Activated effector memory CD4-positive, alpha-beta T cell treated with Interleukin-2 at 50 U/mL for 16 hours (primary cell): ENCODE data around the gene MRM2.
A peak's percentile ranks its signal among the peaks of the same experiment; 100 is the strongest.

ENCODE experiments used
- DNase-seq: peaks from one replicate; pipeline ENCODE4 v3.0.0-alpha.2; 2020

The MRM2 gene

DNA sequence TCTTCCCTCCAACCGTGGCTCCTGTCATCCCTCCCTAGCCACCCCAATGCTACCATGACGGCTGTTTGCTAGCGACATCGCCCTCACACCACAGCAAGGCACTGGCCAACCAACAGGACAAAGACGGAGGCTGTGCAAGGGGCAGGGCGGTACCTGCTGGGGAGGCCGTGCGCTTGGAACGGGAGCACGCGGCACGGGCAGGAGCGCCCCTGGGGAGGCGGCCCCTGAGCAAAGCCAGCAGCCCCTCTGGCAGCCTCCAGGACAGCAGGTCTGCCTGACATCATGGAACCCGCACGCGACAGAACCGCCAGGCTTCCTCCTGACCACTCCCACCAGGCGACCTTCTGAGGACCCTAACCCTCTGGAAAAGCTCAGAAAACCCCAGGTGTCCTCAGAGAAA lies 22.0 kb downstream of the MRM2 start:
- no peak for DNase-seq

DNA sequence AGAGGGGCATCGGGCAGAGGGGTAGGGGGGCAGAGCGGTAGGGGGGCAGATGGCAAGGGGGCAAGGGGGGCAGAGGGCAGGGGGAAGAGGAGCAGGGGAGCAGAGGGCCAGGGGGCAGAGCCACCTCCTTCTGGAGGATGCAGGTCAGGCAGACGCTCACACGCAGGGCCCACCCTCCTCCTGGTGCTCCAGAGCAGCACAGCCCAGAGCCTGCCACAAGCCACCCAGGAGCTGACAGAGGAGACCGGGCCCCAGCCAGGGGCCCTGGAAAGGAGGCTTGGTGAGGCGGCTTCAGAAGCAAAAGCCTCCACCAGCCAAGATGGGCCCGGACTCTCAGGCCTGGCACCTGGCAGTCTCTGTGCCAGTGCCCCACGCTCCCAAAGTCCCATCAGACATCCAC lies 22.4 kb downstream of the MRM2 start:
- DNase-seq: no peak

DNA sequence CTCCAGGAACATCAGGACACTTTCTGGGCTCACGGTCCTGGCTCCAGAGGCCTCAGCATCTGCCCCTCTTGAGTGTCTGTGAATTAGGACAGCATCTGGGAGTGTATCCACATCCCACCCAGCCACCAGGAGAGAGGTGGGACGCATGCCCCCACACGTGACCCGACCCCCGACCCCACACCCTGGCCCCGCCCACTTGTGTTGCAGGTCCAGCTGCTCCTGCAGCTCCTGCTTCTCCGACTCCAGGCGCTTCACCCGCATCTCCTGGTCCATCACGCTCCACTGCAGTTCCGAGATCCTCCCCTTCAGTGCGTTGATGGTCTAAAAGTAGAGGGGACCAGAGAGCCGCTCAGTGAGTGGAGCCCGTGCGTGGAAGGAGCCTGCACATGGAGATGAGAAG lies 22.9 kb downstream of the MRM2 start:
- DNase-seq: no peak

DNA sequence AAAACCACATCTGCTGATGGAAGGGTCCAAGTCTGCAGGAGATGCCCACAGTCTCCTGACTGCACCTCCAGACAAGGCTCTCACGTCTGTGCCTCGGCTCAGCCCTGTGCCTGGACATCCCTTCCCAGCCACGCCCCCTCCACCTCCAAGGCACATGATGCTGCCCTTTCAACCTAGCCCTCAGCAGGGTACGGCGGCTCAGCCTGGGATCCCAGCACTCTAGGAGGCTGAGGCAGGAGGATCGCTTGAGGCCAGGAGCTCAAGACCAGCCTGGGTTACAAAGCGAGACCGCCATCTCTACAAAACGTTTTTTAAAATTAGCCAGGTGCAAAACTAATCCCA lies 23.6 kb downstream of the MRM2 start:
- no peak for DNase-seq

DNA sequence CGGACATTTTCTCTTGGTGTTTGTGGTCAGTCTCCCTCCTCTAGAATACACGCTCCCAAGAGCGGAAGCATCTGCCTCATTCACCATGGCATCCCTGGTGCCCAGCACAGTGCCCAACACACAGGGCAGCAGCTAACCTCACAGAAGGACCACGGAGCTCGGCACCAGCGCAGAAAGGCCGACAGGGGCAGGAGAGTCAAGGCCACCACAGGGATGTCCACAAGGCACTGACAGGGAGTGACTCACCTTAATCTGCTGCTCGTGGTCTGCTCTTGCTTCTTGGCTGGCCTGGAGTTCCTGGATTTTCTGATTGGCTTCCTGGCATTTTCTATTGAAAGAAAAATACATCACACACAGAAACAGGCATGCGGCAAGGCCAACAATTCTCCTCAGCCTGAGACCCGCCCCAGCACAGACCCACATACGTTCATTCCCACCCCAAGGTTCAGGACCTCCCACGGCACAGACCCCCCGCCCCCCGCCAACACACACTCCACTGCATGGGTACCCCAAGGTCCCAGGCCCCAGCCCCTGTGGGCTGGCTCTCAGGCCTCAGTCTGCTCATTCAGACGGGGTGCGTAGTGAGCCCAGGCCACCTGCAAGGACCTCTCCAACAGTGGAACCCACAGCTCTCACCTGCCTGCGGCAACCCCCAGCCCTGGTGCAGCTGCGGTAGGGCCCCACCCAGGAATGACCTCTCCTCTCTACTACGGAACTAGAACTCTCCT lies 24.1 kb downstream of the MRM2 start:
- DNase-seq: no peak

DNA sequence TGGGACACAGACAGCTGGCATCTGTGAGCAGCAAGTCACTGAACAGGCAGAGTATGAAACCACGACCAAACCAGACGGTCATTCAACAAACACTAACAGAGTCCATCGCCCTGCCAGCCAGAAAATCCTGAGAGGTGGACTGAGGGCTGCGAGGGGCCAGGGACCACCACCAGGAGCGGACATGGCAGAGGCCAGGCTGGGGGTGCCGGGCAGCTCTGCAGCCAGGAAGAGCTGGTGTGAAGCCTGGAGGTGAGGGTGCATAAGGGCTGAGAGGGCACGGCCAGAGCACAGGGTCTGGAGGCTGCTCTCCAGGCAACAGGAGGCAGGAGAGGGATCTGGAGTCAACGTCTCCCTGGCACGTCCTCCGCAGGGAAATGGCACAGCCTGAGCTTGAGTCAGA lies 24.8 kb downstream of the MRM2 start:
- no peak for DNase-seq

DNA sequence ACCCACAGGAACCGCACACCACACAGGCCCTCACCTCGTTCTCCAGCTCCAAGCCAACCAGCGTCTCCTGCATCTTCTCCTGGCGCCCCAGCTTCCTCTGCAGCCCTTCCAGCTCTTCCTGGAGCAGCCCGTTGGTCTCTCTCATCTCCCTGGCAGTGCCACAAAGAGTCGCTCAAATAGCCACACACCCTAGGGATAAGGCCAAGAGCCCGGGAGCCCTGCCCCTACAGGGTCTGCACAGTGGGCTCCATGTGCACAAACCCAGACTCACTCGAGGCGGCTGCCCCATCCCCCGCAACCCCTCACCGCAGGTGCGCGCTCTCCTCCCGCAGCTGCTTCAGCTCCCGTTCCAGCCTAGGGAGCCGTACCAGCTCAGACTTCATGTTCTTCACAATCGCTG lies 26.2 kb downstream of the MRM2 start:
- no peak for DNase-seq

DNA sequence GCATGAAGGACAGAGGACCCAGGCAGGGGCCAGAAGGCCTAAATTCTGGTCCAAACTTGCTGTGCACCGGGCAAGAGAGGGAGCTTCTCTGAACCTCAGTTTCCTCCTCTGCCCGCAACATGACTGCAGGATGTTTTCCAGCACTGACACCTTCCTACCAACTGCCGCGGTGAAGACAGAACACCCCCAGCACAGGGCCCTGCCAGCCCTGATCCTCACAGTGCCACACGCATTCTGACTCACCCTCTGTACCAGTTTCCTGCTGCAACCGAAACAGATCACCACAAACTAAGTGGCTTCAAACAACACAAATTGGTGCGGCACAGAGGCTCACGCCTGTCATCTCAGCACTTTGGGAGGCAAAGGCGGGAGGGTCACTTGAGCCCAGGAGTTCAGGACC lies 27.4 kb downstream of the MRM2 start:
- peak; percentile 21 for DNase-seq

DNA sequence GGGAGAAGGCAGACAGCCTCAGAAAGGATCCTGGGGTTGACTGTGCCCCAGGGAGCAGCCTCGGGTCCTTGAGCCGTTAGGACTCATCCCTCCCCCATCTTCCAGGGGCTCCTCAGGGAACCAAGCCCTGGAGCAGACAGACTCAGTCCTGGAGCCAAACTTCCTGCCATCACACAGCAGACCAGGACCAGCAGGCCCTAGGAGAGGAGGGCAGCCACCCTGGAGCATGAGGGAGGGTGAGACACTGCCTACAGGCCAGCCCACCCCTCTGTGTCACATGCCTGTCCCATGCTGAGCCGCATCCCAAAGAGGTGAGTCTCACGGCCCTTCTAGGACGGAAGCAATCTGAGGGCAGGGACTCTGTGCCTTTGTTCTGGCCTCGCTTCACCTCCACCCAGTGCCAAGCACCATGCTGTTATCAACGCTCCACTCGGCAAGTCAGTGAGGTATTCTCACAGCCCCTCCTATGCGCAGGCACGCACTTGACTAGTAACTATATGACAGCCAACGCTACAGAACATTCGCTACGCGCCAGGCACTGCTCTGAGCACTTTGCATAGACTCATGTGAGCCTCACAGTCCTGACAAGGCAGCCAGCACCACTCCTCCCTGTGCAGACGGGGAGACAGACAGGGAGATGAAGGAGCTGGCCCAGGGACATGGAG lies 28.3 kb downstream of the MRM2 start:
- no peak for DNase-seq

DNA sequence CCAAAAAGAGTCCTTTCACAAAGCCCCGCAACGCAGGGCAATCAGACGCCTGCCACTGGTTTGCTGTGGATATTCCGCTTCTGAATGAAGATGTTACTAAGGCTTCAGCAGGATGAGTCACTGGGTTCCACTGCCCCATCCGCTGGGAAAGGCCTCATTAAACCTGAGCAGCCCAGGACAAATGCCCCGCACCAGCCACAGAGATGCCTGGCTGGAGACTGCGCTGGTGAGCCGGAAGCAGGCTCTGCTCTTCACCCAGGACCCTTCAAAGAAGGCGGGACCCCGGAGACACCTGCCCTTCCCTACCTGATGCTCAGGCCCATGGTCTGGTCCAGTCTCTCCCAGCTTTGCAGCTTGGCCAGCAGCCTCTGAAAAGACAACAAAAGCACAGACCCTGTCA lies 29.1 kb downstream of the MRM2 start:
- no peak for DNase-seq

DNA sequence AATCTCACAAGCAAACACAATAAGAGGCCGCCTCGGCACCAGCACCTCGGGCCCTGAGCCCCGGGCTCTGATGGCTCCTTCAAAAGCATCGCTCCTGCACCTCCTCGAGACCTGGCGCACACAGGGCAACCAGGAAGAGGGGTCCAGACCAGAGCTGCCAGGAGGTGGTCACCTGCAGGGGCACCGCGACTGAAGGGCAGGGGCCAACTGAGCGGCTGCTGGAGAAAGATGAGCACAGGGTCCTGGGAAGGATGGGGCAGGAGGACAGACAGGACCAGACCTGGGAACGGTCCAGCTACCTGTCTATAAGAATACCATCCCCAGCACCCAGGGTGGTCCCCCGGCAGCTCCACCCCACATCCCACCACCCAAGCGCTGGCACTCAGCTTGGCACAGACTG lies 30.1 kb downstream of the MRM2 start:
- DNase-seq: no peak

DNA sequence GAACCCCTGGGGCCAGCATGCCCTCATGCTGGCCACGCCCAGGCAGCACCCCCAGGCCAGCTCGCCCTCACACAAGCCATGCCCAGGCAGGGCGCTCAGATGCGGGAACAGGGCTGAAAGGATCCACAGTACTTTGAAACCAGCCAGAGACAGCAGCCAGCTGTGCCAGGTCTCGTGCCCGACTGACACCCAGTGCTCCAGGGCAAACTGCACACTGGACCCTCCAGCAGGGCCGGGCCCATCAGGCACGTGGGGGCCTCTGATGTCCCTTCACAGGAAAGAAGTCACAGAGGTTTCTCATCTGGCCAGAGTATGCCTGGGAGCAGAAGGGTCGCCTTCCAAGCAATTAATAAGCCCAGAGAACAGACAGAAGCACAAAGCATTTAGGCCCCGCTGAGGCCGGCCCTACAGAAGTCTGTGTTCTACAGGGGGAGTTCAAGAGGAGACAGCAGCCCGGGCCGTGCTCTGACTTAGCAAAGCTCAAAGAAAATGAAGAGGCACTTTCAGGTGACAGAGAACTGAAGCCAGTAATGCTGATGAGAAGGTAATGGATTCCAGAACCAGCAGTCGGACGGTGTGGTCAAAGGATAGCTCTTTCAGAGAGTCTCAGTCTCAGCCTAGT lies 30.6 kb downstream of the MRM2 start:
- DNase-seq: no peak

DNA sequence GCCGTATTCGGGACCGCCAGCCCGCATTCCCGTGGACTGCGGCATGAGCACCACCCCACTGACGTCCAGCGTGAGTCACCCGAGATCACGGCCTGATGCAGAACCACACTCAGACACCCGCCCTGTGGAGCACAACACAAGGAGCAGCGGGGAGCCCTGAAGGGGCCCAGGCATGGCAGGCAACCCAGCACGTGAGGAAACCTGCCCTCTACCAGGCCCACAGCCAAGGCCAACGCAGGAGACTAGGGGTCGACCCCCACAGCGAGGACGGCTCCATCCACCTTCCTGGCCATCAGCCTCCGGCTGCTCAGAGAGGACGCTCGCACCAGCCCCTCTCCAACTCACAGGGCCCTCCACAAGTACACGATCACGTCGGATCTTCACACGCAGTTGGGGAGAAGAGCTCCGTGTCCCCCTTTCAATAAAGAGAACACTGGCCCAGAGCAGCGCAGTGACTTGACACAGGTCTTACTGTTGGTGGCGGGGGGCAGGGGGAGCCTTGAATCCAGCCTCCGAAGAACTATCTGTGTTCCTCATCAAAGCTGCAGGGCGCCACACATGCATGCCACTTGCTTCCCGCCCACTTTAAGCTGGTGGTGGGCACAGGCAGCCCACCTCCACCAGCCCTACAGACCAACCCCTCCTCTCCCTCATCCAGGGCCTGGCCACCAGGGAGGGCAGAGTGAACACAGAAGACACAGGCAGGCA lies 31.3 kb downstream of the MRM2 start:
- no peak for DNase-seq

DNA sequence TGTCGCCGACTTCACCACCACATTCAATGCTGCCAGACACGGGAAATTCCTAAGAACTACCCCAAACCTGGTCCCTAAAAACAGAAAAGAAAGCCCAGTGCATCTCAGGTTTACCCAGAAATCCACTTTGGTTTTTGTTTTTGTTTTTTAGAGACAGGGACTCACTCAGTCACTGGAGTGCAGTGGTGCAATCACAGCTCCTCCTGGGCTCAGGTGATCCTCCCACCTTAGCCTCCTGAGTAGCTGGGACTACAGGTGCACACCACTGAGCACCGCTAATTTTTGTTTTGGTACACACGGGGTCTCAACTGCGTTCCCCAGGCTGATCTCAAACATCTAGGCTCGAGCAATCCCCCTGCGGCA lies 32.1 kb downstream of the MRM2 start:
- DNase-seq: no peak

DNA sequence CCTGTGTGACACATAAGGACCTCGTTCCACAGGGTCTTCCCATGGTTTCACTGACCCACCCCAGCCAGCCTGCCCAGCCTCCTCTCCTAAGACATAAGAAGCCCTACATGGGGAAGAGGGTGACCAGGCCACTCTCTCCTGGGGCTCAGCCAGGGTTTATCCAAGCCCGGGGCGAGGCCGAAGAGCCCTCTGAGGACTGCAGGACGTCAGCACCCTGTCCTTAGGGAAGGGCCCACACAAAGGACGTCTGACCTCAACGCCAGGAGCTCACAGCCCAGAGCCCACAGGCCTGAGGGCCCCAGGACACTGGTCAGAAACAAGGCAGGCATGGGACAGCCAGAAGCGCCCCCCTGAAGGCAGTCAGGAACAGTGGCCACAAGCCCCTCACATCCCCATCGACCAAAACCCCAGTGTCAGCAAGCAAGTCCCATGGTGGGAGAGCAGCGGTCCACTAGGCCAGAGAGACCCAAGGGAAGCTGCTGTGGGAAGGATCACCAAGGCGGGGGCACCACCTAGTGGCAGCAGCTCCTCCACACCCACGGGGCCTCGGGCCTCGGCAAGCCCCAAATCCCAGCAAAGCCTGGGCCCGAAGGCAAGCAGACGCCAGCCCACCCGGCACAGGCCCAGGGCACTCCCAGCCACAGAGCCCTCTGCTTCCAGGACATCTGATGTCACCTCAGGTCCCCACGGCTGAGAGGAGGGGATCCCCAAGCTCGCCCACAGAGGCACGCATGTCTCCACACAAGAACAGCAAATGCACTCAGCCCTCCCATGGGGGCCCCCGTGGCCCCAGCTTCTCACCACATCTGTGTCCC lies 32.7 kb downstream of the MRM2 start:
- peak; percentile 8 for DNase-seq

DNA sequence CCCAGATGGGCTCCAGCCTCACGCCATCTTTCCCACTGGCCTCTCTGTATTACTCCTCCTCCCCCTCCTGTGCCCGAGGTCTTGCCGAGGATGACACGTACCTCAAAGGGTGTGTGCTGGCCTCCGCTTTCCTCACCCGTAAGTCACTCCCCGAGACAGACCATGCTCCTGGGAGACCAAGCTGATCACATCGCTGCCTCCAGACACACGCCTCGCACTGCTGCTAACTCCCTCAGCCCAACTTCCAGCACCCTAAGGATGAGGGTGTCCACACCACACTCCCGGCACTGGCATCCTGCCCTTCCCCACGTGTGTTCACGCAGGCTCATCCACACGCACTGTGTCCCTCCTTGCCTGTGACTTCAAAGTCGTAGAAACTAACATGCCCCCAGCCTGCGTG lies 33.3 kb downstream of the MRM2 start:
- no peak for DNase-seq

DNA sequence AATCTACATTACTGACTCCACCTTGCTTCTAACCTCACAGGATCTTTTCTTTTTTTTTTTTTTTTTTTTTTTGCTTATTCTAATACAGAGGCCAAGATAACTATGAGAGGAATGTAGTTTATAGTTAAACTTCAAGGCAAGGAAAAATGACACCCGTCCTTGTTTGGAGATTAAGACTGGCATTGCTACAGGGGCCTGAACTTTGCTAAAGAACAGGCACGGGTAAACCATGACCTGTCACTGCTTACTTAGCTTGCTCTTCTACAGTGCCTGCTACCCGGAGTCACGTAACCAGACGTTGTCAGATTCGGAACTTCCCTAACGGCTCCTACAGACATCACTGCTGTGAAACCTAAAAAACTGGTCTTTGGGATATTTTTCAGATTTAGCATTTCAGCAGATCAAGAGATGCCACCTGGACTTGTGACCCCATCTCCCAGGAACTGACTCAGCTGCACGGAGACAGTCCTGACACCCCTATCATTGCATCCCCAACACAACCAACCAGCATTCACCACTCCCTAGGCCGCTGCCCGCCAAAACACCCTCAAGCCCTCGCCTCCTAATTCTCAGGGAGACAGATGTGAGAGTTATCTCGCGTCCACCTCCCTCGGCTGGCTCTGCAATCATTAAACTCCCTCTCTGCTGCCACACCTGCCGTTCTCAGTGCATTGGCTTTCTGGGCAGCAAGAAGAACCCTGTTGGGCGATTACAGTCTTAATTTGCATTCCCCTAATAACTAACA lies 36.8 kb downstream of the MRM2 start:
- no peak for DNase-seq

DNA sequence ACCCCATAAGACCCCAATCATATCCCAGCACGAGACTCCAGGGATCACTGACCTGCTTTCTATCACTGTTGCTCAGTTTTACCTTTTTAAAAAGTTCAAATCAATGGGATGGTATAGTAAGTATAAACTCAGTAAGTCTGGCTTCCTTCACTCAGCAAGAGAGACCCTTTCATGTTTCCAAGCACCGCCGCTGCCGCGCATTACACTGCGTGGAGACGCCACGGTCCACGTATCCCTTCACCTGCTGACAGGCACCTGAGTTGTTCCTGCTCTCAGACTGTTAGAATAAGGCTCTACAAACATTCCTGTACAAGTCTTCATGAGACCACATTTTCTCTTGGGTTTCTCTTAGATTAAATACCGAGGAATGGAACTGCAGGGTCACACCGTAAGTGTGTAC lies 37.6 kb downstream of the MRM2 start:
- no peak for DNase-seq

DNA sequence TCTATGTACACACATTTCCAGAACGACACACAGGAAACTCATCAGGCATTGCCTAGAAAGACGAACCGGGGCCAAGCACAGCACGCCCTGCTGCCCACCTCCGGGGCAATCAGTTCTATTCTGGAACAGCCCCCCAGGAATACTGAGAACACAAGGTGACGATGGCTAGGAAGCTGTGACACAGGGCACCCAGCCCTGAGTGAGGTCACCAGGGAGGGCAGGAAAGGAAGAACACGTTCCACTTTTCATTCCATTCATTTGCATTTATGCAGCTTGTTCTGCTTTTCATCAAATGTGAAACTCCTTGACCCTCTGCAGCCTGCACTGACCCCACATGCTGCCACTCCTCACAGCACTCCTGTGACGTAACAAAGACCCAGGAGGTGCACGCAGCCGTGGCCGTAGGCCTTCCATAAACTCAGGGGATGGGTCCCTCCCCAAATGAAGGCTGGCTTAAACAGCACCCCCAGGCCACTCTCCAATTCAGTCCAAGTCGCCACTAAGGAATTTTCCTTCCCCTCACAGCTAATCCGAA lies 38.2 kb downstream of the MRM2 start:
- DNase-seq: no peak

DNA sequence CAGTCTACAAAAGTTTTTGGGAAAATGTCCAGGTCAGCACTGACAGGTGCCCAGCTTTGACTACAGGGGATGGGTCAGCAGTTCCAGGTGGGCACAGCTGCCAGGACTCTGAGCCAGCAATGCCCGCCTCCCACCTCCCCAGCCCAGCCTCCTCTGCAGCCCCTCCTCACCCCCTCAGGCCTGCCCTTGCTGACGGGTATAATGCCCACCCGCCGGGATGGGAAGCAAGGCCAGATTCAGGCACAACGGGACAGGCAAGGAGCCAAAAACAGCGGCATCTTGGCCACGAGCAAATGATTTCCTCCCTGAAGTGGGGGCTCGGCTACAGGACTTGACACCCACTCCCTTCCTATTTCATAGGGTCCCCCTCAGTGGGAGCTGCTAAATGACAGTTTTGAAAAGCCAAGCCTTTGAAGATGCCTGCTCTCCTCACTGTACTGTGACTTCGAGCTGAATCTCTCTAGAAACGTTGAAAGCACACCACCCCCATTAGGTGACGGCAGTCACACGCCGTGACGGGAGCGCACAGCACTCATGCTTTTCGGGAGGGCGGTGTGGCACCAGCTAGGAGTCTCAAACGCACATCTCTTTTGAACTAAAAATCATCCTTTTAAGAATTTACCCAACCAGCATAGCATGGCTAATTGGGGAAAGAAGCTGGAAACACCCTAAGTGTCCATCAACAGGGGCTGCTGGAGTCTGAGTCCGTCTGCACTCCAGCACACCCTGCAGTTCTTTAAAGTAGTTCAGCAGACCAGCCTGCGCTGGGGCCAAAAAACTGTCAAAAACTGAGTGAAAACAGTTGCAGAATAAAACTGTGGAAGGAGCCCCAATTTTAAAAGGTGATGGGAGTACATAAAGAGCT lies 38.9 kb downstream of the MRM2 start:
- DNase-seq: no peak

DNA sequence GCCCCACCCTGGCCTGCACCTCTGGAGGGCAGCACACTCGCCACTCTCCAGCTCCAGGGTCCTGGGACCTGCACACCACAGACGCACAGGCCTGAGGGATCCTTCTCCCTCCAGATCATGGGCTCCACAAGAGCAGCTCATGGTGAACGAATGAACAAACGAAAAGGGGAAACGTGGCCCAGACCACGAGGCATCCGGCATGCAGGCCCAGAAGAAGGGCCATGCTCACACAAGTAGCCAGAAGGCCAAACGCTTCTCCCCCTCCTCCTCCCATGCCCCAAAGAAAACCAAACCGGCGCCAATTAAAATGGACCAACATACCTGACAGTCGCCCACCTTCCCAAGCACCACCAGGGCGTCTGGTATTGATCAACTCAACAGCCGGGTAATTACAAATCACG lies 39.6 kb downstream of the MRM2 start:
- DNase-seq: no peak
